NCI-H82 (cell line): ENCODE measurements around the gene PLCL2.

ENCODE experiments used
- DNase-seq: peaks from one replicate; lab custom pipeline; 2025; lab: John Stamatoyannopoulos, UW

The PLCL2 gene

GRCh38 chr3:16884748-16885592, at the start of gene PLCL2:
PLCL2 (plus strand) TSS chr3:16884955; CDS start chr3:16885040, 85 bp downstream.
- peak; percentile 62 for DNase-seq

GRCh38 chr3:16836505-16837237, 48.1 kb upstream of the PLCL2 start:
- DNase-seq, result no peak

- DNase-seq, result no peak
Observed at GRCh38 chr3:16837602-16838001, 47.2 kb upstream of the PLCL2 start.

GRCh38 chr3:16838561-16838960, 46.2 kb upstream of the PLCL2 start:
- DNase-seq, result no peak

GRCh38 chr3:16839271-16840100, 45.3 kb upstream of the PLCL2 start:
- no peak for DNase-seq

GRCh38 chr3:16840101-16840424, 44.7 kb upstream of the PLCL2 start:
- DNase-seq, result no peak

- no peak for DNase-seq
Observed at GRCh38 chr3:16841041-16841753, 43.6 kb upstream of the PLCL2 start.

GRCh38 chr3:16841904-16842271, 42.9 kb upstream of the PLCL2 start:
- DNase-seq, result no peak

GRCh38 chr3:16842272-16843270, 42.2 kb upstream of the PLCL2 start:
- DNase-seq, result peak; percentile 15

- DNase-seq, result no peak
Observed at GRCh38 chr3:16844222-16844621, 40.5 kb upstream of the PLCL2 start.

GRCh38 chr3:16844791-16845190, 40.0 kb upstream of the PLCL2 start:
- no peak for DNase-seq

GRCh38 chr3:16846373-16847080, 38.2 kb upstream of the PLCL2 start:
- DNase-seq, result no peak

GRCh38 chr3:16848007-16848406, 36.7 kb upstream of the PLCL2 start:
- DNase-seq, result no peak

- no peak for DNase-seq
Observed at GRCh38 chr3:16849229-16849628, 35.5 kb upstream of the PLCL2 start.

- no peak for DNase-seq
Observed at GRCh38 chr3:16849795-16850194, 35.0 kb upstream of the PLCL2 start.

GRCh38 chr3:16855497-16855896, 29.3 kb upstream of the PLCL2 start:
- no peak for DNase-seq

GRCh38 chr3:16860234-16860633, 24.5 kb upstream of the PLCL2 start:
- DNase-seq, result peak; percentile 75

GRCh38 chr3:16861432-16861831, 23.3 kb upstream of the PLCL2 start:
- DNase-seq, result no peak

GRCh38 chr3:16864610-16865313, 20.0 kb upstream of the PLCL2 start:
- DNase-seq, result no peak
